ENCODE measurements around the gene DLG2.
"Not testable (repeated sequence)": the region's sequence is repeated elsewhere in the genome, so short reads cannot be mapped to it uniquely, and the experiment has no call there.

DLG2 gene

DNA sequence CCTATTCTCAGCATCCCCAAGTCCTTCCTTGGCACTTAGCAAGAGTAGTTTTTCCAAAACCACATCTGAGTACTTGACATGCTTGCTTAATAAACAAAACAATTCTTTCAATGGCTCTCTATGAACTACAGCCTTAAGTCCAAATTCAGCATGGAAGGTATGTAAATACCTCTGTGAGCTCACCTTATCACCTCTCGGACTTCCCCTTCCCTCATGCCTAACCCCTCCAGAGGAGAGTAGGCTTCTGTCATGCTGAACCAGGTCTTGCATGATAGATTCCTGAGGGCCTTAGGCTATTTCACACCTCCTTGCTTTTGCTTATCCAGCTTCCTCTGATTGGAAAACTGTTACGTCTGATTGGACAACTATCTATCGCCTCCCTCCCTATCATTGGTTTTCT, 2028.1 kb downstream of the DLG2 start:
- TF ChIP-seq, protein P1, sequence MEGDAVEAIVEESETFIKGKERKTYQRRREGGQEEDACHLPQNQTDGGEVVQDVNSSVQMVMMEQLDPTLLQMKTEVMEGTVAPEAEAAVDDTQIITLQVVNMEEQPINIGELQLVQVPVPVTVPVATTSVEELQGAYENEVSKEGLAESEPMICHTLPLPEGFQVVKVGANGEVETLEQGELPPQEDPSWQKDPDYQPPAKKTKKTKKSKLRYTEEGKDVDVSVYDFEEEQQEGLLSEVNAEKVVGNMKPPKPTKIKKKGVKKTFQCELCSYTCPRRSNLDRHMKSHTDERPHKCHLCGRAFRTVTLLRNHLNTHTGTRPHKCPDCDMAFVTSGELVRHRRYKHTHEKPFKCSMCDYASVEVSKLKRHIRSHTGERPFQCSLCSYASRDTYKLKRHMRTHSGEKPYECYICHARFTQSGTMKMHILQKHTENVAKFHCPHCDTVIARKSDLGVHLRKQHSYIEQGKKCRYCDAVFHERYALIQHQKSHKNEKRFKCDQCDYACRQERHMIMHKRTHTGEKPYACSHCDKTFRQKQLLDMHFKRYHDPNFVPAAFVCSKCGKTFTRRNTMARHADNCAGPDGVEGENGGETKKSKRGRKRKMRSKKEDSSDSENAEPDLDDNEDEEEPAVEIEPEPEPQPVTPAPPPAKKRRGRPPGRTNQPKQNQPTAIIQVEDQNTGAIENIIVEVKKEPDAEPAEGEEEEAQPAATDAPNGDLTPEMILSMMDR (IDR thresholded peaks at IDR 0.05; ENCODE audit: low read depth, low read length), result no peak
- no peak overlapping the region for H3K4me3 ChIP-seq (ENCODE audit: low read depth, low read length)

DNA sequence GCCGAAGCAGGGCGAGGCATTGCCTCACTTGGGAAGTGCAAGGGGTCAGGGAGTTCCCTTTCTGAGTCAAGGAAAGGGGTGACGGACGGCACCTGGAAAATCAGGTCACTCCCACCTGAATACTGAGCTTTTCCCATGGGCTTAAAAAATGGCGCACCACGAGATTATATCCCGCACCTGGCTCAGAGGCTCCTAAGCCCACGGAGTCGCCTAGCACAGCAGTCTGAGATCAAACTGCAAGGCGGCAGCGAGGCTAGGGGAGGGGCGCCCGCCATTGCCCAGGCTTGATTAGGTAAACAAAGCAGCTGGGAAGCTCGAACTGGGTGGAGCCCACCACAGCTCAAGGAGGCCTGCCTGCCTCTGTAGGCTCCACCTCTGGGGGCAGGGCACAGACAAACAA, 2039.3 kb downstream of the DLG2 start:
- H3K4me3 ChIP-seq (ENCODE audit: low read depth, low read length), result not testable (repeated sequence)

DNA sequence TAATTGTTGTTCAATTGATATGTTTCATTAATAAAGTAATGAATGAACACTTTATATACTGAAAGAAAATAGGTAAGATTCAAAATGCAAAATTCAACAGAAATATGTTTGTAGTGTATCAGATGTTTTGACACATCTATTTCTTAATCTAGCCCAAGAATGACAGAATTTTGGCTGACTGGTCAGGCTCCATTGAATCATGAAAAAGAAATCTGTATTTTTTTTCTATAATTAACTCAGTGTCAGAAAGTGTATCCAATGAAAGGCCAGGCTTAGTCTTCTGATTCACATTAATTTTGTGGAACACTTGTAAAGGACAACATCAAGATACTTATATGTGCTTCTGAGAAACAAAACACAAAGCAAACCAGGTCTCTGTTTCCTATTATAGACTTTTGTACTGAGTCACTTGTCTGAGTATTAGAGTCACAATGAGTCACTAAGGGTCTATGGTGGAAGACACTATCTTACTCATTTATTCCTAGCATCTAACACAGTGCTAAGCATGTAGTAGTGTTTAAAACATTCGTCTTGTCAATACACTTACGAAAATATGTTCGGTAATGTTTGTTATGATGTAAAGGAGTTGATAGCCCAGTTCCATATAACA, 2043.3 kb downstream of the DLG2 start:
- no peak overlapping the region for H3K4me3 ChIP-seq (ENCODE audit: low read depth, low read length)
- TF ChIP-seq, protein P1 (IDR thresholded peaks at IDR 0.05; ENCODE audit: low read depth, low read length), result no peak

DNA sequence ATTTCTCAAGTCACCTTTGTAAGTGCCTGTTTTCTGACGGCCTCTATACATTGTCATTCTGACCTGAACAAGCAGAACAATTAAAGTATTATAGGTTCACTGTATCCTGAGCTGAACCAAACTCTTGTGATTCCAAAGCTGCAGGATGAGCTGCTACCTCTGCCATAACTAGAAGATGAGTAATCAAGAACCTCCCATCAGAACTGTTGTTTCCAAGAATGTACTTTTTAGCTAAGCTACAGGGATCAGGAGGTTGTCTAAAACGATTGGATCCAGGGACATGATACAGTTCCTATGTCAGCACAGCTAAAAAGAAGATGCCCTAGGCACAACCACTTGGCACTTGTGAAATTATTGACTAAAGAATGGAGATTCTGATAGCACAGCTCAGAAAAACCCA, 2052.6 kb downstream of the DLG2 start:
- H3K4me3 ChIP-seq (ENCODE audit: low read depth, low read length), result no peak overlapping the region
- TF ChIP-seq, protein P1 (IDR thresholded peaks at IDR 0.05; ENCODE audit: low read depth, low read length), result no peak

DNA sequence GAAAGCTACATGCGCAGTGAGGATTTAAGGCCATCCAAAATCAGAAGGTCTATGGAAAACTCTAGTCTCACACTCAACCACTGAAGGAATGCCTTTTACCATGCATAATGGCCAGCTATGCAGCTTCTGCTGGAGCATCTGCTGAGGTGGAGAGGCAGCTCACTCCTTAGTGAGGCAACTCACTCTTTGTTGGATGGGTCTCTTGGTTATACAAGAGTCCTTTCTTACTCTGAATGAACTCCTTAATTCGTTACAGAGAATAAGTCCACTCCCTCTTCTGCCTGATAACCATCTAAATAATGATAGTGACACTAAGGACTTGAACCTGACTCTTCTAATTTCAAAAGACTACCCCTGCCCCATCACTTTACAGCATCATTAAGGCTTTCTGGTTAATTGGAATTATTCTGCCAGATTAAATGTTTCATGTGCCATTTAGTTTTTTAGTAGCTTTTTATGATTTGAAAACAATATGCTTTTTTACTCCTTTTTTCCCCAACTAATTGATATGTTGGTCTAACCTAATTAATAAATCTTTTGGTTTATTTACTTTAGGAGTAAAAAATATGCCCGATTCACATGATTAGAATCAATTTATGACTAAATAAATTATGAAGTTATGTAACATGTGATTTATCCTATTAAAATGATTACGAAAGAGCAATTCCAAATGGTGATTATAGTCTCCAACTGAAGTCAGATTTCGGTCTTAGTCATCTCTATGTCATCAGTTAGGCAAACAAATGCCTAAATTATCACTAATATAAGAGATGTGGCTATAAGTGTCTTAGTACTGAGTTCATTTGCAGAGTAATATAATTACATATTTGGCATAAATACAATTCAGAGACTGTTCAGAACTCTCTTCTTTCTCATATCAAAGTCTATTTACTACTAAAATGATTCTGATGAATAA, 2054.3 kb downstream of the DLG2 start:
- TF ChIP-seq, protein P1 (IDR thresholded peaks at IDR 0.05; ENCODE audit: low read depth, low read length), result no peak
- no peak overlapping the region for H3K4me3 ChIP-seq (ENCODE audit: low read depth, low read length)

DNA sequence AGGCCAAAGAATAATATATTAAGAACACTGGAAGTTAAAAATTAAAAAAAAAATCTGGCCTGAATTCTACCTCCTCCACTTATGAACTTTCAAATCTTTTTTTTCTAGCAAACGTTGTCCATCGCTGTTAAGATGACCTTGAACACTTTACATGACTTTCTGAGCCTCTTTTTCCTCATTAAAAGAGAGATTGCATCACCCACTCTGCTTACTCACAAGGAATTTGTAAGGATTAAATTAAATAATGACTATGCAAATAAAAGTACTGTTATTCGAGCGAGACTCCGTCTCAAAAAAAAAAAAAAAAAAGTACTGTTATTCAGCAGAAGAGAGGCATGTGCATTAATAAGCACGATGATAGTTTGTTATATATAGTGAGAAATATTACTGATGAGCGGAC, 2055.8 kb downstream of the DLG2 start:
- TF ChIP-seq, protein P1 (IDR thresholded peaks at IDR 0.05; ENCODE audit: low read depth, low read length), result no peak
- no peak overlapping the region for H3K4me3 ChIP-seq (ENCODE audit: low read depth, low read length)

DNA sequence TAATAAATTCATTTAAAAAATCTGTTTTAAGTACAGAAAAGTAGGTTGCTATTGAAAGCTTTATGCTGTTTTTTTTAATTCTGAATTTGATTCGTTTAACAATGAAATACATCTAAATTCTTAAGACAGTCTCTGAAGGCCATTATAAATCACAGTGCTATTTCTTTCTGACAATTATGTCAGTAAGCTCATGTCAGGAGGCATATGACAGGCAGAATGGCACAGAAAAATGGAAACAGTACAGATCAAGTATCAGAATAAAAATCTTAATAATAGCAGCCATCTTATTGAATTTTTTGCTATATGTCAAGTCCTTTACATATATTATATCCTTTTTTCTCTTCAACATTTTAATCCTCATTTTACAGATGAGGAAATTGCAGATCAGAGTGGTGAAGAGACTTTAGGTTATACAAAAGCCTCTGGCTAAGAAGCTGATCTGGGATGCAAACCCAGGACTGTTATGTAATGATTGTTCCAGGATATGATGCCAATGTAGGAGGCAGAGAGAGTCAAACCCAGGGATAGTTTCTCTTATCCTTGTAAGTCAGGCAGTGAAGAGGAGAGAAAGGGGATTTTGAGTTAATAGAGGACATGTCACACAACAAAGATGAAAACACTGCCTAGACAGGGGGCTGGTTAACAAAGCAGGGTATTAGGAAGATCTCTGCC, 2057.9 kb downstream of the DLG2 start:
- TF ChIP-seq, protein P1 (IDR thresholded peaks at IDR 0.05; ENCODE audit: low read depth, low read length), result no peak
- H3K4me3 ChIP-seq (ENCODE audit: low read depth, low read length), result no peak overlapping the region

Measured in WI38 (cell line).